ENCODE data around the gene TENM3. TPM values are rescaled to one million over a fixed set of nuclear protein-coding genes. Genes with fewer than 3 reads are reported as not detected.

Gene TENM3
- total and polyA plus RNA-seq, 2 of the 8 experiments (the other 6 are each of a cell fraction or from before 2014, with no cell fraction given), result 36.9 to 69.3 TPM

GRCh38 chr4:182310962-182311361 lies 67.8 kb downstream of the TENM3 start:
- TF ChIP-seq CREB1 (IDR thresholded peaks at IDR 0.05), result no peak
- WGBS, 2 experiments (ENCODE audit: extremely low coverage in 1 of 2, insufficient coverage in 1 of 2, insufficient read length in 1 of 2, insufficient replicate concordance in 2 of 2, low coverage in 1 of 2, low lambda C conversion rate in 2 of 2, missing lambda C conversion rate in 1 of 2), result 91% methylated on average over 3 of the region's 3 CpGs; no CpG with 5 or more reads in 1 of the 2 experiments

More at GRCh38 chr4:182310962-182311361, 67.8 kb downstream of the TENM3 start:
- Histone ChIP-seq H3K27me3 (replicated peaks in 1 of 4; ENCODE audit: control insufficient read depth in 3 of 4, extremely low read depth in 1 of 4, insufficient read depth in 3 of 4, low read length in 3 of 4) (peaks cover 0 to 1% (median 0%) of the 10 kb centered on the region in 4 experiments; a peak in 1 of 7 replicates), H3K79me1 (ENCODE audit: low read depth, low read length) (peaks cover 2% of the 10 kb centered on the region; the same call in 1 of the 2 replicates), H3K36me3 (ENCODE audit: control insufficient read depth in 2 of 4, insufficient read depth in 4 of 4, low read length in 3 of 4) (peaks cover 0 to 6% (median 2%) of the 10 kb centered on the region in 4 experiments; a peak in 3 of 8 replicates), H4K8ac (ENCODE audit: extremely low read depth, insufficient read depth, low read length) (no peak overlapping the region), H3K4me1 (replicated peaks in 1 of 4; ENCODE audit: control insufficient read depth in 3 of 4, insufficient read depth in 4 of 4, low read length in 3 of 4) (no peaks in the 10 kb centered on the region), H2AK5ac (ENCODE audit: low read depth, low read length) (no peak overlapping the region), H4K20me1 (replicated peaks in 1 of 2; ENCODE audit: control insufficient read depth in 1 of 2, insufficient read depth in 2 of 2, low read length in 2 of 2) (no peaks in the 10 kb centered on the region), H3K14ac (ENCODE audit: insufficient read length) (no peak overlapping the region), H3K18ac (ENCODE audit: extremely low read depth, low read length) (no peak overlapping the region), H3K4ac (replicated peaks; ENCODE audit: insufficient read length, low read depth, low read length) (no peak overlapping the region), H4K5ac (ENCODE audit: insufficient read length, low read depth, low read length) (no peak overlapping the region), H3K4me3 (ENCODE audit: extremely low read depth in 1 of 4, insufficient read depth in 2 of 4, low read depth in 3 of 4, low read length in 4 of 4) (no peak overlapping the region), H3K23me2 (ENCODE audit: low read depth, low read length) (peaks cover 2% of the 10 kb centered on the region; the same call in 1 of the 2 replicates), H2BK15ac (ENCODE audit: low read length) (no peak overlapping the region), H3K56ac (replicated peaks; ENCODE audit: insufficient read length, low read depth, low read length) (no peak overlapping the region), H3K79me2 (ENCODE audit: control insufficient read depth in 1 of 2, insufficient read depth in 2 of 2, low read length in 2 of 2) (no peaks in the 10 kb centered on the region), H2BK20ac (ENCODE audit: low read length) (no peak overlapping the region), H3K9ac (replicated peaks in 1 of 4; ENCODE audit: extremely low read depth in 1 of 4, low read depth in 3 of 4, low read length in 3 of 4) (no peak overlapping the region), H3K27ac (ENCODE audit: low read depth, low read length) (no peak overlapping the region), H2BK5ac (ENCODE audit: low read depth, low read length) (no peak overlapping the region), H2BK12ac (ENCODE audit: low read depth, low read length) (no peak overlapping the region), H2BK120ac (replicated peaks; ENCODE audit: low read depth, low read length) (no peak overlapping the region), H2AFZ (ENCODE audit: low read length) (no peak overlapping the region), H3K4me2 (ENCODE audit: insufficient read depth in 1 of 2, low read depth in 2 of 2, low read length in 2 of 2) (no peak overlapping the region), H3K23ac (ENCODE audit: insufficient read length) (no peak overlapping the region), H3K9me3 (ENCODE audit: insufficient read depth in 2 of 2, low read depth in 1 of 2, low read length in 1 of 2) (peaks cover 6 to 11% of the 10 kb centered on the region in 2 experiments; a peak in 3 of 4 replicates), H4K91ac (replicated peaks; ENCODE audit: insufficient read length, low read length) (no peak overlapping the region)
- FAIRE-seq (no peak), DNase-seq (ENCODE audit: low read depth in 1 of 2, low spot score in 2 of 2) (no peak)
- CTCF ChIA-PET (ENCODE audit: partially characterized antibody), result interaction anchor here (1.5 kb wide), 1 partner anchor 8 kb away, joined by 5 read pairs; no protein-coding TSS in a partner anchor
- POLR2A ChIA-PET (ENCODE audit: partially characterized antibody), result no interaction called here
